ENCODE measurements around the gene ABI2.
"Not testable (repeated sequence)": the region's sequence is repeated elsewhere in the genome, so short reads cannot be mapped to it uniquely, and the experiment has no call there.

The ABI2 gene

GRCh38 chr2:203418271-203418670, 90.1 kb downstream of the ABI2 start:
- Histone ChIP-seq H4K20me1 (ENCODE audit: low read depth, low read length) (no peaks in the 10 kb centered on the region), H3K36me3 (ENCODE audit: low read length) (no peaks in the 10 kb centered on the region), H3K4me3 (ENCODE audit: insufficient read depth, low read length, poor library complexity, severe bottlenecking) (no peak overlapping the region), H3K9ac (ENCODE audit: low read length) (no peak overlapping the region), H3K27me3 (ENCODE audit: low read length) (no peaks in the 10 kb centered on the region), H2AFZ (ENCODE audit: low read depth, low read length, severe bottlenecking) (no peak overlapping the region), H3K9me3 (ENCODE audit: insufficient read depth, low read length) (no peaks in the 10 kb centered on the region), H3K4me2 (ENCODE audit: low read depth, low read length, poor library complexity, severe bottlenecking) (no peak overlapping the region), H3K27ac (ENCODE audit: low read depth, low read length) (no peak overlapping the region), H3F3A (ENCODE audit: insufficient read depth) (no peaks in the 10 kb centered on the region), H3K9me2 (replicated peaks; ENCODE audit: insufficient read depth, low read length) (no peaks in the 10 kb centered on the region), H3K79me2 (ENCODE audit: insufficient read depth, low read length) (no peaks in the 10 kb centered on the region)
- TF ChIP-seq EZH2phosphoT487 (conservative IDR thresholded peaks at IDR 0.05; ENCODE audit: low read length), result no peak
- TF ChIP-seq, protein P1, sequence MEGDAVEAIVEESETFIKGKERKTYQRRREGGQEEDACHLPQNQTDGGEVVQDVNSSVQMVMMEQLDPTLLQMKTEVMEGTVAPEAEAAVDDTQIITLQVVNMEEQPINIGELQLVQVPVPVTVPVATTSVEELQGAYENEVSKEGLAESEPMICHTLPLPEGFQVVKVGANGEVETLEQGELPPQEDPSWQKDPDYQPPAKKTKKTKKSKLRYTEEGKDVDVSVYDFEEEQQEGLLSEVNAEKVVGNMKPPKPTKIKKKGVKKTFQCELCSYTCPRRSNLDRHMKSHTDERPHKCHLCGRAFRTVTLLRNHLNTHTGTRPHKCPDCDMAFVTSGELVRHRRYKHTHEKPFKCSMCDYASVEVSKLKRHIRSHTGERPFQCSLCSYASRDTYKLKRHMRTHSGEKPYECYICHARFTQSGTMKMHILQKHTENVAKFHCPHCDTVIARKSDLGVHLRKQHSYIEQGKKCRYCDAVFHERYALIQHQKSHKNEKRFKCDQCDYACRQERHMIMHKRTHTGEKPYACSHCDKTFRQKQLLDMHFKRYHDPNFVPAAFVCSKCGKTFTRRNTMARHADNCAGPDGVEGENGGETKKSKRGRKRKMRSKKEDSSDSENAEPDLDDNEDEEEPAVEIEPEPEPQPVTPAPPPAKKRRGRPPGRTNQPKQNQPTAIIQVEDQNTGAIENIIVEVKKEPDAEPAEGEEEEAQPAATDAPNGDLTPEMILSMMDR (IDR thresholded peaks at IDR 0.05; ENCODE audit: insufficient read depth, low read length, poor library complexity, severe bottlenecking), result no peak

DNA sequence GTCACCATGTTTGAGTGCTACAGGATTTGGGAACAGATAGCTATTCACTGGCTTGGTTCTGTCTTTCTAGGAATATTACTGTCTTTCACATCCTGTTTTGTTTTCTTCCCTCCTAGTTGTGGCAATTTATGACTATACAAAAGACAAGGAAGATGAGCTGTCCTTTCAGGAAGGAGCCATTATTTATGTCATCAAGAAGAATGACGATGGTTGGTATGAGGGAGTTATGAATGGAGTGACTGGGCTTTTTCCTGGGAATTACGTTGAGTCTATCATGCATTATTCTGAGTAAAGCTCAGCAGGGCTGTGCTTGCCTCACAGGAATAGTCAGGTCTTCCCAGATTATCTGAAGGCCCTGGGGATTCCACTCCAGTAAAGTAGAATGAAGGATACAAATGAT, 98.9 kb downstream of the ABI2 start:
- H4K20me1 ChIP-seq (ENCODE audit: low read depth, low read length), result no peaks in the 10 kb centered on the region
- no peaks in the 10 kb centered on the region for H3F3A ChIP-seq (ENCODE audit: insufficient read depth)
- no peak overlapping the region for H3K27ac ChIP-seq (ENCODE audit: low read depth, low read length)

DNA sequence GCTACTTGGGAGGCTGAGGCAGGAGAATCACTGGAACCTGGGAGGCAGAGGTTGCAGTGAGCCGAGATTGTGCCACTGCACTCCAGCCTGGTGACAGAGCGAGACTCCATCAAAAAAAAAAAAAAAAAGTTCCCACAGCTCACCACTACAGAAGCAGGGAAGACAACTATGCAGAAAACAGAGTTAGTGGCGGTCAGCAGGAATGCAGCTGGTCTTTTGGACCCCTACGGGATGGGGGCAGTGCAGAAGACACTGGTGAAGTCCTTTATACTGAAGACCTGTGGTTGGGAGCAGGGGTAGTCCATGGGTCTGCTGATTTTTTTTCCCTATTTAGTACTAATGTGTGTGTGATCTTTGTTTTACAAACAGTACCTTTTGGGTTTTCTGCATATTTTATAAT, 101.4 kb downstream of the ABI2 start:
- not testable (repeated sequence) for H3K36me3 ChIP-seq (ENCODE audit: low read length); H3F3A ChIP-seq (ENCODE audit: insufficient read depth); H3K4me2 ChIP-seq (ENCODE audit: low read depth, low read length, poor library complexity, severe bottlenecking); H3K9me2 ChIP-seq (replicated peaks; ENCODE audit: insufficient read depth, low read length); H3K9me3 ChIP-seq (ENCODE audit: insufficient read depth, low read length); H3K79me2 ChIP-seq (ENCODE audit: insufficient read depth, low read length); H3K27ac ChIP-seq (ENCODE audit: low read depth, low read length); H2AFZ ChIP-seq (ENCODE audit: low read depth, low read length, severe bottlenecking); H4K20me1 ChIP-seq (ENCODE audit: low read depth, low read length); H3K27me3 ChIP-seq (ENCODE audit: low read length); H3K4me3 ChIP-seq (ENCODE audit: insufficient read depth, low read length, poor library complexity, severe bottlenecking); H3K9ac ChIP-seq (ENCODE audit: low read length)

More for the DNA sequence above, 98.9 kb downstream of the ABI2 start:
- H3K9ac ChIP-seq (ENCODE audit: low read length), result no peak overlapping the region
- H3K9me3 ChIP-seq (ENCODE audit: insufficient read depth, low read length), result no peaks in the 10 kb centered on the region
- H2AFZ ChIP-seq (ENCODE audit: low read depth, low read length, severe bottlenecking), result no peak overlapping the region
- no peaks in the 10 kb centered on the region for H3K9me2 ChIP-seq (replicated peaks; ENCODE audit: insufficient read depth, low read length)
- no peaks in the 10 kb centered on the region for H3K27me3 ChIP-seq (ENCODE audit: low read length)
- H3K4me2 ChIP-seq (ENCODE audit: low read depth, low read length, poor library complexity, severe bottlenecking), result no peak overlapping the region
- H3K79me2 ChIP-seq (ENCODE audit: insufficient read depth, low read length), result no peaks in the 10 kb centered on the region
- H3K36me3 ChIP-seq (ENCODE audit: low read length), result no peaks in the 10 kb centered on the region
- no peak overlapping the region for H3K4me3 ChIP-seq (ENCODE audit: insufficient read depth, low read length, poor library complexity, severe bottlenecking)
- TF ChIP-seq, protein P1 (IDR thresholded peaks at IDR 0.05; ENCODE audit: insufficient read depth, low read length, poor library complexity, severe bottlenecking), result no peak
- no peak for TF ChIP-seq EZH2phosphoT487 (conservative IDR thresholded peaks at IDR 0.05; ENCODE audit: low read length)

GRCh38 chr2:203431391-203432185, 103.4 kb downstream of the ABI2 start:
- Histone ChIP-seq H3K27me3 (ENCODE audit: low read length) (no peaks in the 10 kb centered on the region), H3K36me3 (ENCODE audit: low read length) (no peaks in the 10 kb centered on the region), H3K9ac (ENCODE audit: low read length) (no peak overlapping the region), H3K27ac (ENCODE audit: low read depth, low read length) (no peak overlapping the region), H2AFZ (ENCODE audit: low read depth, low read length, severe bottlenecking) (no peak overlapping the region), H4K20me1 (ENCODE audit: low read depth, low read length) (no peaks in the 10 kb centered on the region), H3K4me2 (ENCODE audit: low read depth, low read length, poor library complexity, severe bottlenecking) (no peak overlapping the region), H3K79me2 (ENCODE audit: insufficient read depth, low read length) (no peaks in the 10 kb centered on the region), H3K9me2 (replicated peaks; ENCODE audit: insufficient read depth, low read length) (no peaks in the 10 kb centered on the region), H3K9me3 (ENCODE audit: insufficient read depth, low read length) (no peaks in the 10 kb centered on the region), H3F3A (ENCODE audit: insufficient read depth) (no peaks in the 10 kb centered on the region), H3K4me3 (ENCODE audit: insufficient read depth, low read length, poor library complexity, severe bottlenecking) (no peak overlapping the region)
- no peak for TF ChIP-seq EZH2phosphoT487 (conservative IDR thresholded peaks at IDR 0.05; ENCODE audit: low read length)
- TF ChIP-seq, protein P1 (IDR thresholded peaks at IDR 0.05; ENCODE audit: insufficient read depth, low read length, poor library complexity, severe bottlenecking), result no peak

Data from SU-DHL-6 (cell line).